Central memory CD4-positive, alpha-beta T cell (primary cell): Measurements from ENCODE around the gene NFAM1.

Experiments
- DNase-seq: peaks from one replicate; pipeline ENCODE4 v3.0.0; 2022

Gene NFAM1

DNA sequence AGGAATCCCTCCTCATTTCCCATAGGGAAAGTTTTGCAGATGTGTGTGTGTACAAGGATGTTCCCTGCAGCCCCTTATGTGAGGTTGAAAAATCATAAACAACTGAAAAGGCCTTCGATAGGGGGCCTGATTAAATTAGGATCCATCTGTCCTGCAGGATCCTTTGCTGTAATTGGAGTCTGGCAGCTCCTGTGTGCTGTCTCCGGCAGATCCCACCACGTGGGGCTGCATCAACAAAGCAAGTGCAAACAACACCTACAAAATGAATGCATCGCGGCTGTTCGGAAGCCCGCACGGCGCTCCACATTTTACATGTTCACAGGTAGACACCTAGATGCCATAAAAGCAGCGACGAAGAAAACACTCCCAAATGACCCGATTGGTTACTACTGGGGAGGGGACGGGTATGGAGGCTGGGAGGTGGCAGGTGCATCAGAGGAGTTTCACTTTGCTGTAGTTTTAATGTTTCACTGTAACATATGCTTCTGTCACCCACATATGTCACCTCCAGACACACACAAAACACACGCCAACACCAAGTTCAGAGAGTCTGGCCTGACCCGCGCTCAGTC, 52.2 kb downstream of the NFAM1 start:
- no peak for DNase-seq

DNA sequence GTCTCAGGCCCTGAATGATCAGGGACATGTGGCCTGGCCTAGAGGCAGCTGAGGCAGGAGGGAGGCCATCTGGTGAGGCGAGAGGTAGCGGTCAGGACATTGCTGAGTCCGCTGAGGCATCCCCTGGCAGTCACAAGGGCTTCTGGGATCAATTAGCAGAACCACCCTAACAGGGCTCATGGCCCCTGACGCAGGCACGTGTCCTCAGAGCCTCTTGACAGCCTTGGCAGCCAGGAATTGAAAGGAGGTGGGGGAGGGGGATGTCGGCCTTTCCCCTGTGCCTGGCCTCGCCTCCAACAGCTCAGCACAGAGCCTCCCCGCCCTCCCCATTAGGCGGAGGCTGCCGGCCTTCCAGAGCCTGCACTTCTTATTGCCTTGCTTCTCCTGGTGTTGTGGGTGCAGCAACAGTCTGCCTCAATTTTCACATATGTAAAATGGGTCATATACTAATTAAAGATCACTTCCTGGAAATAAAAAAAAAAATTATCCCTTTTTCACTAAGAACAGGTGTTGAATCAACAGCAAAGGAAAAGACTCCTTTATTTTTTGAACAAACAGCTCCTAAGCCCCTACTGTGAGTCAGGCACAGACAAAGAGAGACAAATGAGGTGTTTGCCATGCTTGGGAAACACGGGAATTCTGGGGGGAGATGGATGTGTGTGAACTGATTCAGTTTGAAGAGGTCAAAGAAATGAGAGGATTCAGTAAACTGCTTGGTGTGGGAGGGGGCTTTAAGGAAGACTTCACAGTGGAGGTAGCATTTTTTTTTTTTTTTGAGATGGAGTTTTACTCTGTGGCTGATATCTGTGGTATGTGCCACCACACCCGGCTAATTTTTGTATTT, 55.3 kb downstream of the NFAM1 start:
- DNase-seq = no peak

DNA sequence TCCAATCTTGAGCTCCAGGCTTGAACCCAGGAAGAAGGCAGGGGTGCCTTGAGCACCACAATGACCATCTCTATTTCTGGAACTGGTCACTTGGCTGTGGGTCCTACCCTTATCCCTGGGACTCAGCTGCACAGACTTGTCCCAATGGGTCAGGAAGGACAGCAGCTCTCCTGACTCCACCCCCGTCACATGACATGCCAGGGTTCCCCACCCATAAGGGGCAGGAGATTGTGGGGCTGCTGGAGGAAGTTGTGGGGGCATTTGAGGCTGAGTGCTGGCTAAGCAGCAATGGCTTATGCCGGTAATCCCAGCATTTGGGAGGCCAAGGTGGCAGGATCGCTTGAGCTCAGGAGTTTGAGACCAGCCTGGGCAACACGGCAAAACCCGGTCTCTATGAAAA, 56.2 kb downstream of the NFAM1 start:
- DNase-seq = no peak

DNA sequence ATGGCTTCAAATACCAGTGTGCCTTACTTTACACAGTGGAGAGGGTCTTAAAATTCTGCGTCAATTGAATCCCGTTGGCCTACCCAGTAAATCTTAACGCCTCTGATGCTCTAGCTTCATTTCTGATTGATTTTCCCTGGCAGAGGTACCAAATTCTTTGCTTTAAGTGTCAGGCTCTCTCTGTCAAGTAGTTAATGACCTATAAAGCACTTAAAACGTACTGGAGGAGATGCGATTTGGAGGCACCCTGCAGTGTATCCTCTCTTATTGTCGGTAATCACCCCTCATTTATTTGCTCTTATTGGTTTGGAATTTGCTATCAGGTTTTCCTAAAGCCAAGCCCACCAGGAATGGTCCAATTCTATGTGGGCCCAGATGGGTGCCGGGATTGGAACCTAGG, 59.2 kb downstream of the NFAM1 start:
- no peak for DNase-seq

DNA sequence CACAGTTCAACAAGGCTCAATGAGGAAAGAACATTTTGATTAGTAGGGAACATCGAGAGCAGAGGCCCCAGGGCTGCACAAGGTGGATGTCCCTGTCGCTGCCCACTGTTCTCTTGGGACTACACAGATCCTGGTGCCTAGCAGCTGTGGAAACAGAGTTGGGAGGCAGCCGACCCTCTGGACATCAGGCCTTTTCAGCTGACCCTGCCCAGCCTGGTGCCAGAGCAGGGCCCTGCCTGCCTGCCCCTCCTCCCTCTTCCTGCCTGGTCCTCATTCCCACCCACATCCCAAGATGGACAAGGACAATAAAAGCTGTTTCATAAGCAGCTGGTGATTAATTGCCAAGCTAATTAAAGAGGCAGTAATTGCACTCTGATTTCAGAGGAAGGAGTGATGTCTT, 60.7 kb downstream of the NFAM1 start:
- no peak for DNase-seq

DNA sequence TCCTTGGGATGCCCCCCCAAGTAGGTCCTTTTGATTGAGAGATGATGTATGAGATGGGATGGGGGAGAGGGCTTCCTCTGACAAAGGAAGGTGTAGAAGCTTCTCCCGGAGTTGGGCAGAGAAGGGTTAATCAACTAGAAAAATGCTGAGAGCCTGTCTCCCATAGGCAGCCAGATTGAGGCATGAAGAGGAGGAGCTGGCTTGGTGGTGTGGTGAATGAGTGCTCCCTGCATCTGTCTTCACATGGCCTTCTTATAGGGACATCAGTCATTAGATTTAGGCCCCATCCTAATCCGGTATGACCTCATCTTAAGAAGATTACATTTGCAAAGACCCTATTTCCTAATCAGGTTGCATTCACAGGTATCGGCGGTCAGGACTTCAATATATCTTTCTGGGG, 61.1 kb downstream of the NFAM1 start:
- DNase-seq = no peak

DNA sequence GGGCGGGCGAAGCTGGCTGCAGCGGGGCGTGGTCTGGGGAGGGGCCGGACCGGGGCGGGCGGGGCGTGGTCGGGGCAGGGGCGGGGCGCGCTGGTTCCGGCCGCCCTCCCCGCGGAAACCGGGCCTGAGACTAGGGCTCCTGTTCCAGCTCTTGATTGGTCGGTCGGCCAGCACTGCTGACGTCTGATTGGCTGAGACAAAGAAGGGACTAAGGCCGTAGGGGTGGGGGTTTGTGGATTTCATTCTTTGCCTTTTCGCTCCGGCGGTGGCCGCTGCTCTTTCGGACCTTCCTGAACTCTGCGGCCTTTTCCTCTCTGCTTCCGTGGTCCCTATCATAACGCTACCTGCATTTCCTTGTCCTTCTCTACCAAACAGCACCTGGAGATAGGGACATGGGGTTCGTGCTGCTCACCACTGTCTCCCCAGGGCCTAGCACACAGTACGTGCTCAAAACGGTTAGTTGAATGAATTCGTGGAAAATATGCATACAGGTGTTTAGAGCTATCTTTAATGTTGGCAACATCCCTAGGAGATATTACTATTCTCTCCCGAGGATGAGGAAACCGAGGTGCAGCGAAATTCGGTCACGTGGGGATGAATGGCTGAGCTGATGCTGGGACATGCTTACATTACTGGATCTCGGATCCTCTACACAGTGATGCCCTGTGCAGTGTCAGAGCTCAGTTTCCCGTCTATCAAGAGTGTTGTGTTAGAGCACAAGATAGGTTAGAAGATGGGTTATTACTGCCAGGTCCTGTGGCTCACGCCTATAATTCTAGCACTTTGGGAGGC, 62.8 kb downstream of the NFAM1 start:
- DNase-seq = peak; percentile 76

DNA sequence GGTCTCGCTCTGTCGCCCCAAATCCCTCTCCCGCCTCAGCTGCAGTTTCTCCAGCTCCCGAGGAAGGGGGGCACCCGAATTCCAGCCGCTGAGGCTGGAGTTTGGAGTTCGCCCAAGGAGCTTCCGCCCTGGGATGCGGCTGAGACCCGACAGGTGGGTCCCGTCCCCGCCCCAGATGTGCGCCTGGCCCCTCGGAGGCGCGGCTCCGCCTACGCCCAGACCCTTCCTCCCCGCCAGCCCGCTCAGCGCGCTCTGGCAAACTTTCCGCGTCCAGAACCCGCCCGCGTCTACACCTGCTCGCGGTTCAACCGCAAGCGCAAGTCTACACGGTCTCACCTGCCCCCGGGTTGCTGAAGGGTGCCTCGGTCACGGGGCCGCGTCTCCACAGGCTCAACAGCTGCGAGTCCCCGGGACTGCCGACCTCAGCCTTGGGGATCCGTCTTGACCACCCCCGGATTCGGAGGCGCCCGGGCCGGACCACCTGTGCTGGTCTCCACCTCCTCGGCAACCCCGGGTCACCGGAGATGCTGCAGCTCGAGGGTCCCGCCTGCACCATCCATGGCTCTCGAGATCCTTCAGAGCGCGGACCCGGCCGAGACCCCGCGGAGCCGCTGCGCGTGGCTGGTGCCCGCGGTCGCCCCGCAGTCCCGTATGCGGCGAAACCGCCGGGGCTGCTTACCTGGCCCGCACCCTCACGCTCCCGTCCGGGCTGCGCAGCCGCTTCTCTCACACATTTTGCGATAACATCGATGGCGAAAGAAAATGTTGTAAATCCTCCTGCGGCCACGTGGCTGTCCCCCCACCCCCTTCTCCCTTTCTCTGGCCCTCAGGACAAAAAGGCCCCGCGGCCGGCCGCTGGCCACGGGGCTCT, 63.6 kb downstream of the NFAM1 start:
- DNase-seq = peak; percentile 15

DNA sequence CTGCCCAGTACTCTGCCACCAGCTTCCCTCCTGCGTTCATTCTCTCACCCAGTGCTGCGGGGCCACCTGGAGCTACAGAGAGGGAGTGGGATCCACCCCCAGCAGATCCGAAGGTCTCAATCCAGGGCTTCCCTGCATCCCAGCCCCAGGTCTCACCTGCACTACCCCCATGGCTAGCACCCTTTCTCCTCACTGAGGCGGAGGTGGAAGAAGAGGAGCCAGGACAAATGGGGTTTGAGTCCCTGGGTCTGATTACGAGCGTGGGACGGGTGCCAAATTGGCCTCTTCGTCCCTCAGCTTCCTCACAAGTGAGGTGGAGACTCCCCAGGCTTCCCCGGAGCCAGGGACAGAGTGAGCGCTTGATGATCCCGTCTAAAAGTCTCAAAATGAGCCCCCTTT, 64.2 kb downstream of the NFAM1 start:
- DNase-seq = no peak

DNA sequence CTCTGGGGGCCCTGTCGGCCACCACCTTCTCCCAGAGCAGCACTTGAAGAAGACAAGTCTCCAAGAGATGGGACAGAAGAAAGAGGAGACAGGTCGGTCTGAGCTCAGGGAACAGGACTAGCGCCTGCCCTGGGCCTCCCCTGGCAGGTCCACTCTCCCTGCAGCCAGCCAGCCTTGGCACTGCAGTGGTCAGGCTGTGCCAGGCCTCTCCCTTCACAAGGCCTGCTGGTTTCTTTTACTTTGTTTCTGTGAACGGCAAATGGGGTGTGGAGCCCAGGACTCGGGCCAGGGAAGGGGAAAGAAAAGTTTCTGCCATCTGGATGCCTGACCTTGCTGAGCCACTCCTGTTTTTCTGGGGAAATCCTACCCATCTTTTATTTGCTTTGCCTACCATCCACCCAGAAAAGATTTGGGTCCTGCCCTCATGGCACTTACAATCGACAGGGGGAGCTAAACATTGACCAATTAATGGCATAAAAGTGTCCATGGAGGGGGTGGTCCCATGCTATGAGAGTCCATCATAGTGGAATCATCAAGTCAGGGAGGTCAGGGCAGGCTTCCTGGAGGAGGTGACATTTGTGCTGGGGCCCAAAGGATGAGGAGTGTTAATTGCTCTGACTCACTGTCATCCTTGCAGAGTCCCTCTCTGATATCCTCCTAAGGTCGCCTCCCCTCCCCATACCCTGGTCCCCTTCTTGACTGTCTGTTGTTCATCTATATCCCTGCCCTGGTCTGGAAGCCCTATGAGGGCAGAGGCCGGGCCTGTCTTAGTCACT, 65.2 kb downstream of the NFAM1 start:
- DNase-seq = no peak

DNA sequence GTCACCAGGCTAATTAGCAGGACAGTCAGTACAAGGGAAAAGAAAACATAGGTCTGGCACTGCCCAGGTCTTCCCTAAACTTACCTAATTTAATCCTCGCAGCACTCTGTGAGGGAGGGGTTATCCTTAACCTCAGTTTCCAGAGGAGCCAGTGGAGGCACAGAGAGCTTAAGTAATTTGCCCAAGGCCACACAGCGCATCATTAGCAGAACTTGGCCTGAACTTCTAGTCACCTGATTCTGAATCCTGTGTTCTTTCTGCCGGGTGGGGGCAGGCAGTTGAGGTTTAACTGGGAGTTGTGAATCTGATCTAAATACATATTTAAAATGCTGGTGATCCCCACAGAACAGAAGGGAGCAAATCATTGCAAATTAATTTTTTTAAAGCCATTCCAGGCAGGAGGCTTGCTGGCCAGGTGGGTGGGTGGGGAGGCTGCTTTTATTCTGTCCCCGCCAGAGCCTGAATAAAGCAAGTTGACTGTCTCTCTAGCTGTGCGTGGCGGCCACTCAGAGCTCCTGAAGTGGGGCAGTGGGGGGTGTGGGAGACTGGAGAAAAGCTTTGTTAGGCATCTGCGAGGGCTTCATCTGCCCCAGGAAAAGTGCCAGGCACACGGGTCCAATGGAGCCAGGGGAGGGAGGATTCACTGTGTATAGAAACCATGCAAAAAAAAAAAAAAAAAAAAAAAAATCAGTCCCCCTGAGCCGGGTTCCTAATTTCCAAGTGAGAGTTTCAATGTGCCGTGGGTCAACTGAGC, 66.1 kb downstream of the NFAM1 start:
- no peak for DNase-seq

DNA sequence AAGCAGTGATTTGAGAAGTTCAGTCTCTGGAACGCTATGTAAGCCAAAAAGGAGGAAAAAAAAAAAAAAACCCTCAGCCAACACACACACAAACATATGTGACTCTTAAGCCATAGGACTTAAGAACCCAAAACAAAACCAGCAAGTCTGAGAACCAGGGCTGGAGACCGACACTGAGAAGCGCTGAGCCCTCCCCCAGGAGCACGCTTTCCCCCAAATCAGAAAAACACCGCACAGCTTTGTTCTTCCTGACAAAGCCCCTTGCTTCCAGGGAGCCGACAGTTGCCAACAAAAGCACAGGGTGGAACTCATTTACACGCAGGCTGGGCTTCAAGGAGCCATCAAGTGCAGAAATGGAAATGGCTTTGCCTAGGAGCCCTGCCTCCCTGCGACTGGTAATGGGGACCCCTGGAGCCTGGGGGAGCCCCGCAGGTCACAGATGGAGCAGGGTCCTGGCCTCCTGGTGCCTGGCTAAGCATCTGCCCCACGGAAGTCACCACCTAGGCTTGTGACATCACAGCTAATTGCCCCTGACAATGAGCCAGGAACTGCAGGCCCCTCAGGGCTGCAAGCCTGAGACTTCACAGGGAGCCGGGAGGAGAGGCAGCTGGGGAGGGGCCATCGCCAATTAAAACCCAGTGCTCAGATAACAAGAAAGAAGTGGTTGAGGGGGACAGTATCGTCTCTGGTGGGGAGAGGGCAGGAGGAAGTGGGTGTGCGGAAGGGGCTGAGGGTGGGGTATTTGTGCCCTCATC, 66.9 kb downstream of the NFAM1 start:
- no peak for DNase-seq

DNA sequence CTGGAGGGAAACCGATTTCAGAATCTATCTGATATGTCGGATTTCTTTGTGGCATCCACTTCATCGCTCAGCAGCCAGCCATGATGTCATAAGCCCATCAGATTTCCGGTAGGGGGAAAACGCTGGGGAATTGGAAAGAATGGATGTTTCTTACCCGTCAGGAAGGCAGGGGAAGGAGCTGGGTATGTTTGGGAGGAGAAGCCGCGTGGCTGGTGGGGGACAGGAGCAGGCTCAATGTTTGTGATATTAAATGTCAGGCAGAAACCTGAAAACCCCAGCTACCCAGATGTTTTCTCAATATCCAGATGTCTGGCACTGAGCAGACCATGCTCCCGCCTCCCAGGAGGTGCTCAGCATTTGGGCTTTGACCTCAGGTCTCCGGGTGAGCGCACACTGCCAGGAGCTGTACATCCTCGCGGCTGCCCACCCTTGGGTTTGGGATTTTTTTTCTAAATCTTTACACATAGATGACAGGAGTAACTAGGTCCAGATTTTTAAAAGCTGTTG, 67.5 kb downstream of the NFAM1 start:
- DNase-seq = no peak

DNA sequence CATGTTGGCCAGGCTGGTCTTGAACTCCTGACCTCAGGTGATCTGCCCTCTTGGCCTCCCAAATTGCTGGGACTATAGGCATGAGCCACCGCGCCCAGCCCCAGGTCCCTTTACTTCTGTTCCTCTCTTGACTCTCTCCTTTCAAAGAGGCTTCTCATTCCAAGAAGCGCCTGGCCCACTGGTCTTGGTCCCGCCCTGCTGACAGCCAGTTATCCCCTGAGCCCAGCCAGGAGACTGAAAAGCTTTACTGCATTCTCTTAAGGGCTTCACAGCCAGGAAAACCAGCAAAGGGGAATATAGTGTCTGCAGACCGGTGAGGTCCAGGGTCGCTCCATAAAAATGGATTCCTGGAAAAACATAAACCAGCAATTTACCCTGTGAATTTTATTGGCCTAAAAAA, 68.3 kb downstream of the NFAM1 start:
- DNase-seq = no peak

DNA sequence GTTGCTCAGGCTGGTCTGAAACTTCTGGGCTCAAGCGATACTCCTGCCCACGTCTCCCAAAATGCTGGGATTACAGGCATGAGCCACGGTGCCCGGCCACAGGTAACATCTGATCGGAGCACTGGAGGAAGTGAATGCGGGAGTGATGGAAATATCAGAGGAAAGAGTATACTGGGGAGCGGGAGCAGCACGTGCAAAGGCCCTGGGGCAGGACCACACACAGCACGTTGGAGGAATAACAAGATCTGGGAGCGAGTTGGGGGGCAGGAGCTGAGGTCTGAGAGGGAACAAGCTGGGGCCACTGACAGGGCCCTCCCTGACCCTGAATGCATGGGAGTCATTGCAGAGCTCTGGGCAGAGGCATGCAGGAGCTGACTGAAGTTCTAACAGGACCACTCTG, 70.7 kb downstream of the NFAM1 start:
- DNase-seq = no peak

DNA sequence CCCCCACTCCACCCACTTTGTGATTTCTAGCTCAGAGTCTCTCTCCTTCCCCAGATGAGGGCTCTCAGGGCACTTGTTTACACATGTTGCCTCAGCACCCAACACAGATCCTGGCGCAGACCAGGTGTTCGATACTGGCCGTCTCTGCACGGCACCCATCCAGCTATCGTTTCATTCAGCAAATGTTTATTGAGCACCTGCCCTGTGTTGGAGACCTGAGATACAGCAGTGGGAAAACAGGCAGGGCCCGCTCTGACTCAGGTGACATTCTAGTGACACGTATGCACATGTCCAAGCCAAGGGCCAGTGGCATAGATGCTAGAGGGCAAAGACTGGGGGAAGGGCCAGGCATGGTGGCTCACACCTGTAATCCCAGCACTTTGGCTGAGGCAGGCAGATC, 71.9 kb downstream of the NFAM1 start:
- DNase-seq = no peak

DNA sequence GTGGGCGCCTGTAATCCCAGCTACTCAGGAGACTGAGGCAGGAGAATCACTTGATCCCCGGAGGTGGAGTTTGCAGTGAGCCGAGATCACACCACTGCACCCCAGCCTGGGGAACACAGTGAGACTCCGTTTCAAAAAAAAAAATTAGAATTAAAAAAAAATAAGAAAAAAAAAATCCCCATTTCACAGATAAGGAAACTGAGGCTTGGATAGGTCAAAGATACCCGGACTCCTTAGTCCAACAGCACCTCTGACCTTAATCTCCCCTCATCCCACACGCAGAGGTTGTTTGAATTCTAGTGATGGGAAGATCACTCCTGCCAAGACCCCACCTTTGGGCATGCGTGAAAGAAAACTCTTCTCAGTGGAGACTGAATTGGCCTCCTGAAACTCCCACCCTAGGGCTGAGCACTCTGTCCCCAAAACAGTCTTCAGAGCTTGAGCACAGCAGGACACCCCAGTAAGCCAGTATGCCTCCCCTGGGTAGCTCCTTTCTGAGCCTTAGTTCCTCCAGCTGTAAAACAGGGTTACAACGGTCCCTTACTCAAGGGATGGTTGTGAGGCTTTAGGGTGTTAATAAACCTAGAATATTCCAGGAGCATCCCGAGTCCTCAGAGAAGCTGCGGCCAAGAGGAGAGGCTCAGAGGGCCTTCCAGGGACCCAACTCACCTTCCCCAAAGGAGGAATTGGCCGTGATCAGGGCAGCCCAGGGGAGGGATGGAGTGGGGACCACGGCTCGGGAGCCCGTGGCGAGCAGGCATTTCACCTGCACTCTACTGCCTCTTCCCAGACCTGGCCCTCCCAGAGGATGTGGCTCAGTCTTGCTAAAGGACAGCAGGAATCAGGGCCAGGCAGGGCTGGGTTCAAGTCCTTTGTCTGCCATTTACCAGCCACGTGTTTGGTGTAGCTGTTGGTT, 73.3 kb downstream of the NFAM1 start:
- no peak for DNase-seq

DNA sequence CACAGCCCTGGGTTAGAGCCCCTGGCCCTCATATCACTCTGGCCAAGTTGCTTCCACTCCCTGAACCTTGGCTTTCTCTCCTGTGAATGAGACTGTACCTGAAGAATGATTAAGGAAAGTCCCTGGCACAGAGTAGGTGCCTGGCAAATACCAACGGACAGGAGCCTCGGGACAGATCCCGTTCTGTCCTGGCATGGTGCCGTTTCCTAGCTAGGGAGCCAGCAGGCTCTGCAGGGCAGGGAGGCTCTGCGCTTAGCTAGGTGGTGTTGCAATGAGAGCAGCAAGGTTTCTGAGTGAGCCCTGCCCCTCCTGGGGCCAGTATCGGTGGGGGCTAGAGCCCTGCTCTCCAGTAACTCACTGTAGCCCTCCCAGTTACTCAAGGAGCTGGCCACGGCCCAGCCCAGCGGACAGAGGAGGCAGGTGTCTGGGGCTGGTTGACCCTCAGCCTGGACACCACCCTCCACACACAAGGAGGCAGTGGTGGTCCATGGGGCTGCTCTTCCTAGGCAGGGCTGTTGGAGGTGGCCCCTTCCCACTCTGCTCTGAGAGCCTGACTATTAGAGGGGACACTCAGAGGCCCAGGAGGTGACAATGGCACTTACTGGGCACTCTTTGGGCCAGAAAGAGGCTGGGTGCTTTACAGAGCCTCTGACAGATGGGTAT, 74.4 kb downstream of the NFAM1 start:
- no peak for DNase-seq

DNA sequence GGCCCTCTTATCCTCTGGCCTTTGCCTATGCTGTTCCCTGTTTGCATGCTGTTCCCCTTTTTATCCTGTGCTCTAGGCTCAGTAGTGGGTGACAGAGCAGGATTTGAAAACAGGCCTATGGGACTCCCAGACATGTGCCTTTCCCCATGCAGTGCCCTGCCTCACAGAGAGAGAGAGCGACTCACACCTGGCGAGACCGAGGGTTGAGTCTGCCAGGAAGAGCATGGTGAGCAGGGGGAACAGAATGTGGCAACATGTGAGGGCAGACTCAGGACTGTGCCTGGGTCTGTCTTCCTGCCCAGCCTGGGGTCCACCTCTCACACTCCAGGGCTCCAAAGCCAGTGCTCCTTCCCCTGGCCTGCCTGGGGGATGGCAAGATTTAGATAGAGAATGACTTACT, 75.0 kb downstream of the NFAM1 start:
- DNase-seq = no peak
